DOHH2 (cell line): ENCODE data around the gene PAQR4.

ENCODE experiments used
- H3F3A ChIP-seq: fragments of 200-600 bp; sonication (generic), shearing (Covaris generic); 2 replicates; pipeline ENCODE4 v1.6.0; 2016; ENCODE audit warnings: antibody characterized with exemption, mild to moderate bottlenecking; ENCODE audit not compliant: control insufficient read depth, insufficient read depth
- H3K27ac ChIP-seq: fragments of 200-600 bp; sonication (generic); 2 replicates; pipeline ENCODE4 v1.5.1; 2014; ENCODE audit warnings: low read depth, mild to moderate bottlenecking, low read length, moderate library complexity
- H3K27me3 ChIP-seq: fragments of 200-600 bp; sonication (generic); 2 replicates; pipeline ENCODE4 v1.6.1; 2014; ENCODE audit warnings: mild to moderate bottlenecking, low read length, mixed read lengths; ENCODE audit not compliant: control insufficient read depth
- H3K36me3 ChIP-seq: fragments of 200-600 bp; sonication (generic); 2 replicates; pipeline ENCODE4 v1.6.1; 2014; ENCODE audit warnings: mild to moderate bottlenecking, low read length, moderate library complexity, mixed read lengths; ENCODE audit not compliant: control insufficient read depth
- H3K4me1 ChIP-seq: fragments of 200-600 bp; sonication (generic); 2 replicates; pipeline ENCODE4 v1.6.1; 2014; ENCODE audit warnings: mild to moderate bottlenecking, low read length, mixed read lengths; ENCODE audit not compliant: control insufficient read depth
- H3K4me2 ChIP-seq: fragments of 200-600 bp; sonication (generic); 2 replicates; pipeline ENCODE4 v1.6.0; 2014; ENCODE audit warnings: mild to moderate bottlenecking, low read length, moderate library complexity
- H3K4me3 ChIP-seq: fragments of 200-600 bp; sonication (generic); 2 replicates; pipeline ENCODE4 v1.5.1; 2014; ENCODE audit warnings: mild to moderate bottlenecking, low read length, mixed read lengths
- H3K79me2 ChIP-seq: fragments of 200-600 bp; sonication (generic); 2 replicates; pipeline ENCODE4 v1.6.1; 2014; ENCODE audit warnings: mild to moderate bottlenecking, low read length, mixed read lengths; ENCODE audit not compliant: control insufficient read depth
- H3K9me2 ChIP-seq: fragments of 200-600 bp; sonication (generic); replicated peaks from 2 replicates; pipeline ENCODE4 v1.6.1; 2014; ENCODE audit warnings: mild to moderate bottlenecking, low read length, mixed read lengths; ENCODE audit not compliant: control insufficient read depth
- H3K9me3 ChIP-seq: fragments of 200-600 bp; sonication (generic); 2 replicates; pipeline ENCODE4 v1.6.1; 2014; ENCODE audit warnings: antibody characterized with exemption, low read length, mixed read lengths; ENCODE audit not compliant: control insufficient read depth, insufficient read depth
- H4K20me1 ChIP-seq: fragments of 200-600 bp; sonication (generic); 2 replicates; pipeline ENCODE4 v1.6.0; 2014; ENCODE audit warnings: low read depth, mild to moderate bottlenecking, antibody characterized with exemption, low read length, moderate library complexity; ENCODE audit not compliant: control insufficient read depth, insufficient read depth
- EZH2phosphoT487 ChIP-seq: fragments of 200-600 bp; sonication (generic); IDR thresholded peaks from 2 replicates; pipeline ENCODE4 v1.6.1; 2017; ENCODE audit warnings: borderline replicate concordance, mild to moderate bottlenecking, antibody characterized with exemption, low read length, moderate library complexity, mixed read lengths
- TF ChIP-seq, protein P1 (sequence below): fragments of 200-600 bp; sonication (generic); IDR thresholded peaks from one replicate; pipeline ENCODE4 v1.5.1; 2014; ENCODE audit warnings: antibody characterized with exemption, mild to moderate bottlenecking, low read depth, low read length; ENCODE audit not compliant: poor library complexity, severe bottlenecking

PAQR4 gene

DNA sequence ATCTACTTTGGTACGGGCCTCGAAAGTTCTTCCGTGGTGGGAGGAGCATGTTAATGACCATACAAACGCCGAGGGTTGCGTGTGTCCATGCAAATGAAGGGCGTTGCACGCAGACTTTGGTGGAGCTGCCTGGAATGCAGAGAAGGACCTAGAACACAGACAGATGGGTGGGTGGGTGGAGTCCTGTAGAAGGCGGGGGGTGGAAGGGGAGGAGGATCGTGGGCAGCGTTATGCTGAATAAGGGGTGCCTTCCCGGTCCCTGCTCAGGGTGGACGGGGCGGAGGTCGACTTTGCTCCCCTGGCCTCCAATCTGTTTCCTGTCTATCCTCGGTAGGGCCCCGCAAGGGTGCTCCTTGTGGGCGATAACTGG is 795 bp upstream of the PAQR4 start:
- Histone ChIP-seq H3K27me3 (no peaks in the 10 kb centered on the region), H3K36me3 (peaks cover 54% of the 10 kb centered on the region), H3K4me3 (peak overlapping the region; percentile 92), H3K4me2 (peak overlapping the region; percentile 97), H3K27ac (peak overlapping the region; percentile 96), H4K20me1 (peaks cover 10% of the 10 kb centered on the region), H3K4me1 (peaks cover 70% of the 10 kb centered on the region), H3F3A (peaks cover 30% of the 10 kb centered on the region), H3K9me3 (no peaks in the 10 kb centered on the region), H3K79me2 (peaks cover 41% of the 10 kb centered on the region), H3K9me2 (no peaks in the 10 kb centered on the region)
- TF ChIP-seq, protein P1, sequence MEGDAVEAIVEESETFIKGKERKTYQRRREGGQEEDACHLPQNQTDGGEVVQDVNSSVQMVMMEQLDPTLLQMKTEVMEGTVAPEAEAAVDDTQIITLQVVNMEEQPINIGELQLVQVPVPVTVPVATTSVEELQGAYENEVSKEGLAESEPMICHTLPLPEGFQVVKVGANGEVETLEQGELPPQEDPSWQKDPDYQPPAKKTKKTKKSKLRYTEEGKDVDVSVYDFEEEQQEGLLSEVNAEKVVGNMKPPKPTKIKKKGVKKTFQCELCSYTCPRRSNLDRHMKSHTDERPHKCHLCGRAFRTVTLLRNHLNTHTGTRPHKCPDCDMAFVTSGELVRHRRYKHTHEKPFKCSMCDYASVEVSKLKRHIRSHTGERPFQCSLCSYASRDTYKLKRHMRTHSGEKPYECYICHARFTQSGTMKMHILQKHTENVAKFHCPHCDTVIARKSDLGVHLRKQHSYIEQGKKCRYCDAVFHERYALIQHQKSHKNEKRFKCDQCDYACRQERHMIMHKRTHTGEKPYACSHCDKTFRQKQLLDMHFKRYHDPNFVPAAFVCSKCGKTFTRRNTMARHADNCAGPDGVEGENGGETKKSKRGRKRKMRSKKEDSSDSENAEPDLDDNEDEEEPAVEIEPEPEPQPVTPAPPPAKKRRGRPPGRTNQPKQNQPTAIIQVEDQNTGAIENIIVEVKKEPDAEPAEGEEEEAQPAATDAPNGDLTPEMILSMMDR: no peak
- no peak for TF ChIP-seq EZH2phosphoT487

DNA sequence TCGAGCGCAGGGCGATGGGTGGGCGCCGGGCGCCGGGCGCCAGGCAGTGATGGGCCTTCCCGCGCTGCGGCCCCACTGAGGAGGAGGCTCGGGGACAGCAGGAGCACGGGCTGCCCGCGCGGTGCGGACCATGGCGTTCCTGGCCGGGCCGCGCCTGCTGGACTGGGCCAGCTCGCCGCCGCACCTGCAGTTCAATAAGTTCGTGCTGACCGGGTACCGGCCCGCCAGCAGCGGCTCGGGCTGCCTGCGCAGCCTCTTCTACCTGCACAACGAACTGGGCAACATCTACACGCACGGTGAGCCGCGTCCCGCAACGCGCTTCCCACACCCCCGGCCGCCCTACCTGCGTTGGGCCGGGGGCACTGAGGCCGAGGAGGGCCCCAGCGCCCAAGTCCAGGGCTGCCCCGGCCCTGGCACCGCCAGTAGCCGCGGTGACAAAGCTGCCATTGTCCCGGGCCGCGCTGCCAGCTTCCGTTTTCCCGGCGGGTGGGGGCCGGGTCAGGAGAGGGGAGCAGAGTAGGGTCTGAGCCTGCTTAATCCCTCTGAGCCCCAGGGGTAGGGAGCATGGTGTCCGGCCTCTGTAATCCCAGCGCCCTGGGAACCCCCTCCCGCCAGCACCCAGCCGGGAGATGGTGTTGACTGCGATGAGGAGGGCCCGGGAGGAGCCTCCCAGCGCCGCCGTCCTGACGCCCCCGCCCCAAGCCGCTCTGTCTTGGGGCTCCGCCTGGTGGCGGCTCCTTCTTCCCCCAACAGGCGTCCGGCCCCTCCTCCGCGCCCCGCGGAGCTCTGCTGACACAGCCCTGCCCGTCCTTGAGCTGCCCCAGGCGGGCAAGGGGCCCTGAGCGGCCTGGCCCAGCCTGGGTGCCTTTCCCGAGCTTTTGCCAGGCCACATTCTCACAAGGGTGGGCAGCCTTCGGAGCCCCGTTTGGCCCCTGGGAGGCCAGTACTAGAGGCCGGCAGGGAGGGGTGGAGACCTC is 685 bp downstream of the PAQR4 start:
- H3K9me2 ChIP-seq: no peaks in the 10 kb centered on the region
- peak overlapping the region; percentile 92 for H3K4me3 ChIP-seq
- H3K27me3 ChIP-seq: no peaks in the 10 kb centered on the region
- no peak for TF ChIP-seq EZH2phosphoT487
- TF ChIP-seq, protein P1: peak; percentile 67
- H3F3A ChIP-seq: peaks cover 28% of the 10 kb centered on the region
- H3K4me2 ChIP-seq: peak overlapping the region; percentile 97
- peaks cover 44% of the 10 kb centered on the region for H3K79me2 ChIP-seq
- no peaks in the 10 kb centered on the region for H3K9me3 ChIP-seq
- H4K20me1 ChIP-seq: peaks cover 10% of the 10 kb centered on the region
- peak overlapping the region; percentile 96 for H3K27ac ChIP-seq
- peaks cover 65% of the 10 kb centered on the region for H3K36me3 ChIP-seq
- peaks cover 67% of the 10 kb centered on the region for H3K4me1 ChIP-seq

DNA sequence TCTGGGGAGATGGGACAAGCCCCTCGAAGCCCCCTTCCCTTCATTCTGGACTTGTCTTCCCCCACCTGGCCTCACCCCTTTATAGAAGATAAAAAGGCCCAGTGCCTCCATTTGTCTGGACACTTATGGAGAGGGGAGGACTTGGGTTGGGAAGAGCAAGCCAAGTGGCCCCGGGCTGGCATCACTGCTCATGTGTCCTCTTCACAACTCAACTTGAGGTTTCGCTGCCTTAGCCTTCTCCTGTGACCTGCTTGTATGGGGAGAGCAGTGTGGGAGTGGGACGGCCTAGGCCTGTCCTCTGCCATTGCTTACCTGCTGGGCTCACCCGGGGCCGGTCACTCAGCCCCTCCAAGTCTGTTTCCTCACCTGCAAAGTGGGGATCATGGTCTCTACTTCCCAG is 1.4 kb downstream of the PAQR4 start:
- H3F3A ChIP-seq: peaks cover 25% of the 10 kb centered on the region
- H3K9me3 ChIP-seq: no peaks in the 10 kb centered on the region
- peaks cover 72% of the 10 kb centered on the region for H3K36me3 ChIP-seq
- H3K79me2 ChIP-seq: peaks cover 51% of the 10 kb centered on the region
- peak overlapping the region; percentile 92 for H3K4me3 ChIP-seq
- peaks cover 62% of the 10 kb centered on the region for H3K4me1 ChIP-seq
- peak overlapping the region; percentile 96 for H3K27ac ChIP-seq
- H3K9me2 ChIP-seq: no peaks in the 10 kb centered on the region
- peak overlapping the region; percentile 97 for H3K4me2 ChIP-seq
- TF ChIP-seq, protein P1: no peak
- no peak for TF ChIP-seq EZH2phosphoT487
- H3K27me3 ChIP-seq: no peaks in the 10 kb centered on the region
- peaks cover 10% of the 10 kb centered on the region for H4K20me1 ChIP-seq
